Measurements from ENCODE around the gene FOSL2.

DNA sequence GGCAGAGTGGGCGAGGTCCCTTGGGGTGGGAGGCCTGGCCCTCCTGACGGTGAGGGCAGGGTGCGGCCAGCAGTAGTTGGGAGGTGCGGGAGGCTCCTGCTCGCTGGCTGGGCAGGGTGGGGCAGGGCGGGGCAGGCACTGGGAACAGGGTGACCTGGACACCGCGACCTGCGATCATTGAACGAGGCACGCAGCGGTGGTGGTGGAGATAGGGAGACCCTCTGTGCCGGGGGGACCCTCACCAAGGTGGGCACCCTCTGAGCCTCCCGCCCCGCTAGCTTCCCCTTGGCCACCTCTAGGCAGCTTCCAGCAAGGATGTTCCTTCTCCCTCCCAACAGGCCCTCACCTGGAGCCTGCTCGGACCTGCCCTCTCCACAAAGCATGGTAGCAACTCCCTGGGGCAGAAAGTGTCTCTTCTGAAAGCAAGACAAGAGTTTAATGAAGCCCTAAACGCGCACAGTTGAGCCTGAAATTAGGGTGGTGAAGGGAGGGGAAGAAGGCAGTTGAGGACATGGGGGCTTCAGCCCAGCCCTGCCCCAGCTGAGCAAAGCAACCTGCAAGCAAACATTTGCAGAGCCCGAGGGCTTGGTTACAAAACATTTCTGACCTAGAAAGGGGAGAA lies 15.4 kb upstream of the FOSL2 start:
- TF ChIP-seq, protein P1, sequence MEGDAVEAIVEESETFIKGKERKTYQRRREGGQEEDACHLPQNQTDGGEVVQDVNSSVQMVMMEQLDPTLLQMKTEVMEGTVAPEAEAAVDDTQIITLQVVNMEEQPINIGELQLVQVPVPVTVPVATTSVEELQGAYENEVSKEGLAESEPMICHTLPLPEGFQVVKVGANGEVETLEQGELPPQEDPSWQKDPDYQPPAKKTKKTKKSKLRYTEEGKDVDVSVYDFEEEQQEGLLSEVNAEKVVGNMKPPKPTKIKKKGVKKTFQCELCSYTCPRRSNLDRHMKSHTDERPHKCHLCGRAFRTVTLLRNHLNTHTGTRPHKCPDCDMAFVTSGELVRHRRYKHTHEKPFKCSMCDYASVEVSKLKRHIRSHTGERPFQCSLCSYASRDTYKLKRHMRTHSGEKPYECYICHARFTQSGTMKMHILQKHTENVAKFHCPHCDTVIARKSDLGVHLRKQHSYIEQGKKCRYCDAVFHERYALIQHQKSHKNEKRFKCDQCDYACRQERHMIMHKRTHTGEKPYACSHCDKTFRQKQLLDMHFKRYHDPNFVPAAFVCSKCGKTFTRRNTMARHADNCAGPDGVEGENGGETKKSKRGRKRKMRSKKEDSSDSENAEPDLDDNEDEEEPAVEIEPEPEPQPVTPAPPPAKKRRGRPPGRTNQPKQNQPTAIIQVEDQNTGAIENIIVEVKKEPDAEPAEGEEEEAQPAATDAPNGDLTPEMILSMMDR (IDR thresholded peaks at IDR 0.05) = no peak
- TF ChIP-seq EZH2 (IDR thresholded peaks at IDR 0.05; ENCODE audit: borderline replicate concordance, insufficient read depth, low read depth, low read length, poor library complexity, severe bottlenecking) = no peak
